HEK293 (cell line): ENCODE results near the gene STUB1.

Experiments used
- CTCF ChIA-PET: fragments of 350-600 bp; formaldehyde crosslinking; extraction: SDS; loops from one replicate; lab custom pipeline; 2021; ENCODE audit warnings: antibody characterized with exemption; lab: Yijun Ruan, JAX
- POLR2A ChIA-PET: fragments of 300-600 bp; formaldehyde crosslinking; extraction: SDS; loops from one replicate; lab custom pipeline; 2020; ENCODE audit warnings: antibody characterized with exemption, inconsistent platforms; lab: Yijun Ruan, JAX
- H3K27ac ChIP-seq: fragments of 200-500 bp; sonication (Bioruptor generic); 2 replicates; pipeline ENCODE4 v1.5.1; 2014; ENCODE audit warnings: low read depth, low read length, control low read depth, inconsistent platforms; ENCODE audit errors: extremely low read depth
- H3K36me3 ChIP-seq, 2 experiments: fragments of 200-500 bp in 1 of 2; sonication (Bioruptor generic) in 1 of 2; 1 replicate in 1 of 2; 2 replicates in 1 of 2; pipeline ENCODE4 v1.5.1; 2014 to 2017; ENCODE audit warnings: inconsistent platforms in 2 of 2, low read length in 2 of 2; ENCODE audit not compliant: control insufficient read depth in 2 of 2, insufficient read depth in 1 of 2
- H3K4me1 ChIP-seq: fragments of 200-500 bp; sonication (Bioruptor generic); 2 replicates; pipeline ENCODE4 v1.5.1; 2014; ENCODE audit warnings: mild to moderate bottlenecking, low read length, inconsistent platforms; ENCODE audit not compliant: control insufficient read depth, insufficient read depth
- H3K4me3 ChIP-seq: 2 replicates; pipeline ENCODE4 v1.5.1; 2011; ENCODE audit warnings: low read depth, mild to moderate bottlenecking, control low read depth, low read length, moderate library complexity
- H3K9me3 ChIP-seq: fragments of 200-500 bp; sonication (Bioruptor generic); 2 replicates; pipeline ENCODE4 v1.5.1; 2014; ENCODE audit warnings: low read depth, low read length, inconsistent platforms; ENCODE audit not compliant: control insufficient read depth, insufficient read depth
- EGR2 ChIP-seq: fragments of 450-650 bp; formaldehyde crosslinking; IDR thresholded peaks from 2 replicates; pipeline ENCODE4 v1.5.1; 2016; ENCODE audit warnings: low read depth, missing biosample characterization, missing genetic modification characterization
- PRDM1 ChIP-seq: fragments of 450-650 bp; formaldehyde crosslinking; IDR thresholded peaks from 2 replicates; pipeline ENCODE4; 2016; ENCODE audit warnings: missing biosample characterization, missing genetic modification characterization
- ZBTB7A ChIP-seq: fragments of 450-650 bp; formaldehyde crosslinking; IDR thresholded peaks from 2 replicates; pipeline ENCODE4 v1.5.1; 2016; ENCODE audit warnings: low read depth, missing biosample characterization, missing genetic modification characterization
- ZNF157 ChIP-seq: fragments of 450-650 bp; formaldehyde crosslinking; IDR thresholded peaks from 2 replicates; pipeline ENCODE4 v1.5.1; 2016; ENCODE audit warnings: missing biosample characterization, missing genetic modification characterization
- ZNF19 ChIP-seq: fragments of 450-650 bp; formaldehyde crosslinking; IDR thresholded peaks from 2 replicates; pipeline ENCODE4; 2016; ENCODE audit warnings: missing biosample characterization, missing genetic modification characterization, low read depth
- ZNF658 ChIP-seq: fragments of 450-650 bp; formaldehyde crosslinking; IDR thresholded peaks from 2 replicates; pipeline ENCODE4; 2016; ENCODE audit warnings: missing biosample characterization, missing genetic modification characterization
- ZSCAN16 ChIP-seq: fragments of 450-650 bp; formaldehyde crosslinking; IDR thresholded peaks from 2 replicates; pipeline ENCODE4 v1.5.1; 2016; ENCODE audit warnings: missing biosample characterization, missing genetic modification characterization
- ZSCAN23 ChIP-seq: fragments of 450-650 bp; formaldehyde crosslinking; IDR thresholded peaks from 2 replicates; pipeline ENCODE4 v1.5.1; 2016; ENCODE audit warnings: missing biosample characterization, missing genetic modification characterization
- TF ChIP-seq, protein P1 (sequence below): fragments of 450-650 bp; formaldehyde crosslinking; IDR thresholded peaks from 2 replicates; pipeline ENCODE4 v1.5.1; 2016; ENCODE audit warnings: missing biosample characterization, missing genetic modification characterization
- TF ChIP-seq, protein P2 (sequence below): fragments of 450-650 bp; formaldehyde crosslinking; IDR thresholded peaks from 2 replicates; pipeline ENCODE4 v1.5.1; 2016; ENCODE audit warnings: missing biosample characterization, missing genetic modification characterization
- TF ChIP-seq, protein P3 (sequence below): fragments of 450-650 bp; formaldehyde crosslinking; IDR thresholded peaks from 2 replicates; pipeline ENCODE4 v1.5.1; 2016; ENCODE audit warnings: missing biosample characterization, missing genetic modification characterization
- TF ChIP-seq, protein P4 (sequence below): fragments of 450-650 bp; formaldehyde crosslinking; IDR thresholded peaks from 2 replicates; pipeline ENCODE4 v1.5.1; 2016; ENCODE audit warnings: missing biosample characterization, missing genetic modification characterization
- TF ChIP-seq, protein P5 (sequence below): fragments of 450-650 bp; formaldehyde crosslinking; IDR thresholded peaks from 2 replicates; pipeline ENCODE4 v1.5.1; 2016; ENCODE audit warnings: missing biosample characterization, missing genetic modification characterization

Gene STUB1

DNA sequence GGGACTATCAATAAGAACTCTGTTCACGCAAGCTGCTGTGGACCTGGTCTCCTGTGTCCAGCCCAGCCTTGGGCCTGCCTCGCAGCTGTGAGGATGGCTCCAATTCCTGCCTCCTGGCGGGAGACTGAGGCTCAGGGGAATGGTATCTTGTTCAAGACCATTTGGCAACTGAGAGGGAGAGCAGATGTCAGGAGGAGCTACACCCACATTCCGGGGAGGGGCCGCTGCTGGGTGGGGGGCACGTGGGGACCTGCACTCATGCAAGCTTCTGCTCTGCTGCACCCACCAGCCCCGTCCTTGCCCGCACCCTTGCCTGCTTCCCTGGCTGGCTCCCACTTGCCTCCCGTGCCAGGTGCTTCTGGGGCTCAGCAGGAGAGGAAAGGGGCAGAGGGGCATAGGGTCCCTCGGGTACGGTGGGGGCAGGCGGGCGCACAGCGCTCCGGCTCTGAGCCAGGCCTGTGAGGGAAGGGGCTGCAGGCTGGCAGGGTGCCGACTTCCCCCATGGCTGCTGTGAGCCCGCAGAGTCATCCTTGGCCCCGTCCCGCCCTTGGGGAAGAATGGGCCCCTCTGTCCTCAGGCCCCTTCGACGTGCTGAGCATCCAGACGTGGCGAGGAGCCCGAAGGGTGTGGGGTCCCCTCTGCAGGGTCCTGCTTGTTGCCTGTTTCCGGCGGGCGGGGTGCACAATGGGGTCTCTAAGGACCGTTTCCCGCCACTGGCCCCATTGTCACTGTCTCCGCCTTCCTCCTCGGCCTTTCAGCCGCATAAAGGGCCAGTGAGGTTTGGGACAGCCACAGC, 37.4 kb downstream of the STUB1 start:
- CTCF ChIA-PET, result interaction anchor here (5.7 kb wide), 1 partner anchor 69 kb away, joined by 34 read pairs; the partner anchor contains the start of genes CHTF18 and RPUSD1
- Histone ChIP-seq H3K4me1 (peaks cover 13% of the 10 kb centered on the region), H3K36me3 (peaks cover 0 to 8% of the 10 kb centered on the region in 2 experiments; a peak in 1 of 3 replicates), H3K27ac (no peak overlapping the region), H3K9me3 (no peaks in the 10 kb centered on the region), H3K4me3 (no peak overlapping the region)
- POLR2A ChIA-PET, result interaction anchor here (1.0 to 1.7 kb wide), 3 partner anchors 7 to 71 kb away, joined by 3 to 8 read pairs (median 4); partner anchors contain the start of genes CHTF18 and RPUSD1
- no peak for TF ChIP-seq ZNF19 (tag by site-specific recombination)
- TF ChIP-seq, protein P1, sequence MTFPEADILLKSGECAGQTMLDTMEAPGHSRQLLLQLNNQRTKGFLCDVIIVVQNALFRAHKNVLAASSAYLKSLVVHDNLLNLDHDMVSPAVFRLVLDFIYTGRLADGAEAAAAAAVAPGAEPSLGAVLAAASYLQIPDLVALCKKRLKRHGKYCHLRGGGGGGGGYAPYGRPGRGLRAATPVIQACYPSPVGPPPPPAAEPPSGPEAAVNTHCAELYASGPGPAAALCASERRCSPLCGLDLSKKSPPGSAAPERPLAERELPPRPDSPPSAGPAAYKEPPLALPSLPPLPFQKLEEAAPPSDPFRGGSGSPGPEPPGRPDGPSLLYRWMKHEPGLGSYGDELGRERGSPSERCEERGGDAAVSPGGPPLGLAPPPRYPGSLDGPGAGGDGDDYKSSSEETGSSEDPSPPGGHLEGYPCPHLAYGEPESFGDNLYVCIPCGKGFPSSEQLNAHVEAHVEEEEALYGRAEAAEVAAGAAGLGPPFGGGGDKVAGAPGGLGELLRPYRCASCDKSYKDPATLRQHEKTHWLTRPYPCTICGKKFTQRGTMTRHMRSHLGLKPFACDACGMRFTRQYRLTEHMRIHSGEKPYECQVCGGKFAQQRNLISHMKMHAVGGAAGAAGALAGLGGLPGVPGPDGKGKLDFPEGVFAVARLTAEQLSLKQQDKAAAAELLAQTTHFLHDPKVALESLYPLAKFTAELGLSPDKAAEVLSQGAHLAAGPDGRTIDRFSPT (tag by site-specific recombination), result peak; percentile 82

DNA sequence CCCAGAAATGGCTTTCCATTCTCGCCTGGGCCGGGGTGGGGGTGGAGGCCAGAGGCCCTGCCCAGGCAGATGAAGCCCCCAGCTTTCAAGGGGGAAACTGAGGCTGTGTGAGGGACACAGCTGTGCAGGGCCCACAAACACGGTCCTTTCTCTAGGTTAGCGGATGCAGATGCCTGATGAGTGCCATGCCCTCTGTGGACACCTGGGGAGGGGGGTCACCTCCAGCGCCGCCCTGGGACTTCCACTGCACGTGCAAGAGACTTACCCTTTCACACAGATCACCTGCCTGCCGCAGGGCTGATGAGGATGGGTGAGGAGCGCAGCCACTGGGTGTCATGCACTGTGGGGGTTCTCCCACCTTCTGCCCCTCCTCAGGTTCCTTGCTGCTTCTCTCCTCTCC, 38.2 kb downstream of the STUB1 start:
- no peaks in the 10 kb centered on the region for H3K9me3 ChIP-seq
- CTCF ChIA-PET, result interaction anchor here (0.8 to 5.7 kb wide), 2 partner anchors 68 to 337 kb away, joined by 3 to 34 read pairs; partner anchors contain the start of genes CHTF18 and RPUSD1
- TF ChIP-seq ZSCAN23 (tag by site-specific recombination) (no peak), ZNF157 (tag by site-specific recombination) (no peak), ZBTB7A (tag by site-specific recombination) (no peak), PRDM1 (no peak)
- TF ChIP-seq, protein P2, sequence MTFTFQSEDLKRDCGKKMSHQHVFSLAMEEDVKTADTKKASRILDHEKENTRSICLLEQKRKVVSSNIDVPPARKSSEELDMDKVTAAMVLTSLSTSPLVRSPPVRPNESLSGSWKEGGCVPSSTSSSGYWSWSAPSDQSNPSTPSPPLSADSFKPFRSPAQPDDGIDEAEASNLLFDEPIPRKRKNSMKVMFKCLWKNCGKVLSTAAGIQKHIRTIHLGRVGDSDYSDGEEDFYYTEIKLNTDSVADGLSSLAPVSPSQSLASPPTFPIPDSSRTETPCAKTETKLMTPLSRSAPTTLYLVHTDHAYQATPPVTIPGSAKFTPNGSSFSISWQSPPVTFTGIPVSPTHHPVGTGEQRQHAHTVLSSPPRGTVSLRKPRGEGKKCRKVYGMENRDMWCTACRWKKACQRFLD (tag by site-specific recombination), result no peak
- H3K27ac ChIP-seq, result no peak overlapping the region
- no peak overlapping the region for H3K4me3 ChIP-seq
- H3K36me3 ChIP-seq, result peaks cover 0 to 12% of the 10 kb centered on the region in 2 experiments; a peak in 1 of 3 replicates
- peaks cover 13% of the 10 kb centered on the region for H3K4me1 ChIP-seq
- POLR2A ChIA-PET, result no interaction called here

DNA sequence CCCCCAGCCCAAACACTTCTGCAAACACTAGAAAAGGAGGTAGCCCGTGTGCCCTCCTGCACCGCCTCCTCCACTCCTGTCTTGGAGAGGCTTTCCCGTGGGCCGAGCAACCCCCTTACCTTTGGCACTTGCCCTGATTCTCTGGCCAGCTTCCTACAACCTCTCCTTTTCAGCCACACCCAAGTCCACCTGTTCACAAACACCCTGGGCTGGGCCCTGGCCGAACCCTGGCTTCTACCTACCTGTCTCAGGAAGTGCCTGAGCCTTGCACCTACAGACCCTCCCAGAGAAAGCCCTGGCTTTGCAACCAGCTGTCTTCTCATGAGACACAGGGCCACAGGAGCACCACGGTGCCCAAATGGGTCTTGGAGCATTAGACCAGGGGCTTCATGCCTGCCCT, 38.7 kb downstream of the STUB1 start:
- POLR2A ChIA-PET, result interaction anchor here (2.0 to 2.8 kb wide), 2 partner anchors 10 to 69 kb away, joined by 11 to 25 read pairs; partner anchors contain the start of genes CHTF18 and RPUSD1
- no peak overlapping the region for H3K27ac ChIP-seq
- H3K4me3 ChIP-seq, result no peak overlapping the region
- H3K4me1 ChIP-seq, result peaks cover 13% of the 10 kb centered on the region
- TF ChIP-seq EGR2 (tag by site-specific recombination) (peak; percentile 41; the same call in 1 of the 2 replicates), ZSCAN16 (tag by site-specific recombination) (no peak)
- TF ChIP-seq, all 188 proteins: peak for 1
- Histone ChIP-seq H3K9me3 (no peaks in the 10 kb centered on the region), H3K36me3 (peaks cover 0 to 12% of the 10 kb centered on the region in 2 experiments; a peak in 1 of 3 replicates)
- CTCF ChIA-PET, result interaction anchor here (0.8 to 5.7 kb wide), 3 partner anchors 25 to 337 kb away, joined by 3 to 34 read pairs (median 3); partner anchors contain the start of genes CHTF18 and RPUSD1

- POLR2A ChIA-PET, result interaction anchor here (0.5 to 2.8 kb wide), 19 partner anchors 8 to 1330 kb away, joined by 3 to 25 read pairs (median 6); partner anchors contain the start of genes CHTF18, CIAO3, JPT2 and RPUSD1
- H3K27ac ChIP-seq, result peak overlapping the region; percentile 94; the same call in 1 of the 2 replicates
- TF ChIP-seq, protein P3, sequence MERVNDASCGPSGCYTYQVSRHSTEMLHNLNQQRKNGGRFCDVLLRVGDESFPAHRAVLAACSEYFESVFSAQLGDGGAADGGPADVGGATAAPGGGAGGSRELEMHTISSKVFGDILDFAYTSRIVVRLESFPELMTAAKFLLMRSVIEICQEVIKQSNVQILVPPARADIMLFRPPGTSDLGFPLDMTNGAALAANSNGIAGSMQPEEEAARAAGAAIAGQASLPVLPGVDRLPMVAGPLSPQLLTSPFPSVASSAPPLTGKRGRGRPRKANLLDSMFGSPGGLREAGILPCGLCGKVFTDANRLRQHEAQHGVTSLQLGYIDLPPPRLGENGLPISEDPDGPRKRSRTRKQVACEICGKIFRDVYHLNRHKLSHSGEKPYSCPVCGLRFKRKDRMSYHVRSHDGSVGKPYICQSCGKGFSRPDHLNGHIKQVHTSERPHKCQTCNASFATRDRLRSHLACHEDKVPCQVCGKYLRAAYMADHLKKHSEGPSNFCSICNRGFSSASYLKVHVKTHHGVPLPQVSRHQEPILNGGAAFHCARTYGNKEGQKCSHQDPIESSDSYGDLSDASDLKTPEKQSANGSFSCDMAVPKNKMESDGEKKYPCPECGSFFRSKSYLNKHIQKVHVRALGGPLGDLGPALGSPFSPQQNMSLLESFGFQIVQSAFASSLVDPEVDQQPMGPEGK (tag by site-specific recombination), result peak; percentile 38
- TF ChIP-seq ZNF658 (tag by site-specific recombination), result no peak
- TF ChIP-seq, protein P4, sequence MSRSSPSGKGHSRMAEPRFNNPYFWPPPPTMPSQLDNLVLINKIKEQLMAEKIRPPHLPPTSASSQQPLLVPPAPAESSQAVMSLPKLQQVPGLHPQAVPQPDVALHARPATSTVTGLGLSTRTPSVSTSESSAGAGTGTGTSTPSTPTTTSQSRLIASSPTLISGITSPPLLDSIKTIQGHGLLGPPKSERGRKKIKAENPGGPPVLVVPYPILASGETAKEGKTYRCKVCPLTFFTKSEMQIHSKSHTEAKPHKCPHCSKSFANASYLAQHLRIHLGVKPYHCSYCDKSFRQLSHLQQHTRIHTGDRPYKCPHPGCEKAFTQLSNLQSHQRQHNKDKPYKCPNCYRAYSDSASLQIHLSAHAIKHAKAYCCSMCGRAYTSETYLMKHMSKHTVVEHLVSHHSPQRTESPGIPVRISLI (tag by site-specific recombination), result peak; percentile 94; the same call in 1 of the 2 replicates
- TF ChIP-seq, protein P5, sequence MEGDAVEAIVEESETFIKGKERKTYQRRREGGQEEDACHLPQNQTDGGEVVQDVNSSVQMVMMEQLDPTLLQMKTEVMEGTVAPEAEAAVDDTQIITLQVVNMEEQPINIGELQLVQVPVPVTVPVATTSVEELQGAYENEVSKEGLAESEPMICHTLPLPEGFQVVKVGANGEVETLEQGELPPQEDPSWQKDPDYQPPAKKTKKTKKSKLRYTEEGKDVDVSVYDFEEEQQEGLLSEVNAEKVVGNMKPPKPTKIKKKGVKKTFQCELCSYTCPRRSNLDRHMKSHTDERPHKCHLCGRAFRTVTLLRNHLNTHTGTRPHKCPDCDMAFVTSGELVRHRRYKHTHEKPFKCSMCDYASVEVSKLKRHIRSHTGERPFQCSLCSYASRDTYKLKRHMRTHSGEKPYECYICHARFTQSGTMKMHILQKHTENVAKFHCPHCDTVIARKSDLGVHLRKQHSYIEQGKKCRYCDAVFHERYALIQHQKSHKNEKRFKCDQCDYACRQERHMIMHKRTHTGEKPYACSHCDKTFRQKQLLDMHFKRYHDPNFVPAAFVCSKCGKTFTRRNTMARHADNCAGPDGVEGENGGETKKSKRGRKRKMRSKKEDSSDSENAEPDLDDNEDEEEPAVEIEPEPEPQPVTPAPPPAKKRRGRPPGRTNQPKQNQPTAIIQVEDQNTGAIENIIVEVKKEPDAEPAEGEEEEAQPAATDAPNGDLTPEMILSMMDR, result peak; percentile 65
These were observed 39.7 kb downstream of the STUB1 start for GRCh38 chr16:719815-720446.

More at GRCh38 chr16:719815-720446, 39.7 kb downstream of the STUB1 start:
- peaks cover 0 to 12% of the 10 kb centered on the region in 2 experiments; a peak in 1 of 3 replicates for H3K36me3 ChIP-seq
- peak overlapping the region; percentile 66 for H3K4me3 ChIP-seq
- peaks cover 9% of the 10 kb centered on the region for H3K4me1 ChIP-seq
- CTCF ChIA-PET, result interaction anchor here (0.6 to 5.7 kb wide), 12 partner anchors 8 to 420 kb away, joined by 3 to 34 read pairs (median 4); partner anchors contain the start of genes CHTF18, CIAO3, GNG13 and RPUSD1
- no peaks in the 10 kb centered on the region for H3K9me3 ChIP-seq
